ENCODE measurements around the gene NDUFS7. TPM values are rescaled to one million over a fixed set of nuclear protein-coding genes. Genes with fewer than 3 reads are reported as not detected.

Gene NDUFS7
- total and polyA plus RNA-seq, 2 experiments from 2014 or later = 264 to 455 TPM

GRCh38 chr19:1421218-1421957 is 37.7 kb downstream of the NDUFS7 start:
- DNase-seq (ENCODE audit: low read depth in 1 of 2, low spot score in 1 of 2) = no peak
- no peak for TF ChIP-seq CTCF (IDR thresholded peaks at IDR 0.05; ENCODE audit: low read depth, low read length)
- Histone ChIP-seq H3K9me3 (ENCODE audit: low read depth) (no peaks in the 10 kb centered on the region), H3K27ac (no peak overlapping the region), H3K4me1 (ENCODE audit: low read depth) (peaks cover 4% of the 10 kb centered on the region), H3K36me3 (peaks cover 27% of the 10 kb centered on the region), H3K27me3 (no peaks in the 10 kb centered on the region), H3K4me3 (no peak overlapping the region)

- Histone ChIP-seq H3K9me3 (ENCODE audit: low read depth) (no peaks in the 10 kb centered on the region), H3K4me3 (no peak overlapping the region), H3K36me3 (peaks cover 27% of the 10 kb centered on the region), H3K4me1 (ENCODE audit: low read depth) (peaks cover 4% of the 10 kb centered on the region), H3K27me3 (no peaks in the 10 kb centered on the region), H3K27ac (peak overlapping the region; percentile 28)
- DNase-seq (ENCODE audit: low read depth in 1 of 2, low spot score in 1 of 2) = no peak
- TF ChIP-seq CTCF (IDR thresholded peaks at IDR 0.05; ENCODE audit: low read depth, low read length) = no peak
These were observed 38.2 kb downstream of the NDUFS7 start for GRCh38 chr19:1421958-1422305.

- TF ChIP-seq CTCF (IDR thresholded peaks at IDR 0.05; ENCODE audit: low read depth, low read length) = no peak
- Histone ChIP-seq H3K27ac (peak overlapping the region; percentile 28), H3K27me3 (no peaks in the 10 kb centered on the region), H3K4me1 (ENCODE audit: low read depth) (peaks cover 4% of the 10 kb centered on the region), H3K4me3 (no peak overlapping the region), H3K9me3 (ENCODE audit: low read depth) (no peaks in the 10 kb centered on the region), H3K36me3 (peaks cover 27% of the 10 kb centered on the region)
- DNase-seq (ENCODE audit: low read depth in 1 of 2, low spot score in 1 of 2) = no peak
These were observed 38.7 kb downstream of the NDUFS7 start for GRCh38 chr19:1422360-1422759.

GRCh38 chr19:1422943-1423342 is 39.2 kb downstream of the NDUFS7 start:
- H3K36me3 ChIP-seq = peaks cover 27% of the 10 kb centered on the region
- H3K27ac ChIP-seq = no peak overlapping the region
- H3K4me3 ChIP-seq = no peak overlapping the region
- H3K4me1 ChIP-seq (ENCODE audit: low read depth) = no peaks in the 10 kb centered on the region
- no peaks in the 10 kb centered on the region for H3K9me3 ChIP-seq (ENCODE audit: low read depth)
- TF ChIP-seq CTCF (IDR thresholded peaks at IDR 0.05; ENCODE audit: low read depth, low read length) = no peak
- no peak for DNase-seq (ENCODE audit: low read depth in 1 of 2, low spot score in 1 of 2)
- no peaks in the 10 kb centered on the region for H3K27me3 ChIP-seq

GRCh38 chr19:1423436-1424191 is 39.9 kb downstream of the NDUFS7 start:
- no peaks in the 10 kb centered on the region for H3K9me3 ChIP-seq (ENCODE audit: low read depth)
- H3K4me1 ChIP-seq (ENCODE audit: low read depth) = no peaks in the 10 kb centered on the region
- no peak overlapping the region for H3K27ac ChIP-seq
- H3K36me3 ChIP-seq = peaks cover 31% of the 10 kb centered on the region
- H3K4me3 ChIP-seq = no peak overlapping the region
- H3K27me3 ChIP-seq = no peaks in the 10 kb centered on the region
- TF ChIP-seq CTCF (IDR thresholded peaks at IDR 0.05; ENCODE audit: low read depth, low read length) = no peak
- DNase-seq (ENCODE audit: low read depth in 1 of 2, low spot score in 1 of 2) = no peak
